Spleen (tissue), 7 donors: Measurements from ENCODE around the gene ATP10D.

Experiments
- POLR2A ChIP-seq, 3 donors: fragments of 450-650 bp; IDR thresholded peaks; one replicate each; pipeline ENCODE4 v1.5.1; 2017; ENCODE audit warnings: antibody characterized with exemption in 3 of 3, mild to moderate bottlenecking in 1 of 3
- POLR2AphosphoS5 ChIP-seq, 3 donors: sonication (generic); formaldehyde crosslinking; IDR thresholded peaks; one replicate each; pipeline ENCODE4 v1.5.1; 2017; ENCODE audit warnings: antibody characterized with exemption in 3 of 3
- TF ChIP-seq, protein P1 (sequence below), 11 experiments: fragments of 200-600 bp in 7 of 11; fragments of 450-650 bp in 4 of 11; sonication (generic) in 4 of 11; IDR thresholded peaks in 8 of 11; conservative IDR thresholded peaks in 3 of 11; 1 replicate in 7 of 11; 2 replicates in 4 of 11; pipeline versions ENCODE4 v1.4.0 to v1.8.0; 2016 to 2021; ENCODE audit warnings: antibody characterized with exemption in 11 of 11, inconsistent platforms in 4 of 11, mild to moderate bottlenecking in 1 of 11
- donor health status: DM: no; HTN: no; CAD: no; lungs with moderate emphysema.
- donor health status: DM: no; HTN: no; CAD: no.
- donor health status: DM: no; HTN: no; CAD: no.

- TF ChIP-seq POLR2A (IDR thresholded peaks at IDR 0.05) (no peak), POLR2AphosphoS5 (IDR thresholded peaks at IDR 0.05) (no peak)
- TF ChIP-seq, protein P1, sequence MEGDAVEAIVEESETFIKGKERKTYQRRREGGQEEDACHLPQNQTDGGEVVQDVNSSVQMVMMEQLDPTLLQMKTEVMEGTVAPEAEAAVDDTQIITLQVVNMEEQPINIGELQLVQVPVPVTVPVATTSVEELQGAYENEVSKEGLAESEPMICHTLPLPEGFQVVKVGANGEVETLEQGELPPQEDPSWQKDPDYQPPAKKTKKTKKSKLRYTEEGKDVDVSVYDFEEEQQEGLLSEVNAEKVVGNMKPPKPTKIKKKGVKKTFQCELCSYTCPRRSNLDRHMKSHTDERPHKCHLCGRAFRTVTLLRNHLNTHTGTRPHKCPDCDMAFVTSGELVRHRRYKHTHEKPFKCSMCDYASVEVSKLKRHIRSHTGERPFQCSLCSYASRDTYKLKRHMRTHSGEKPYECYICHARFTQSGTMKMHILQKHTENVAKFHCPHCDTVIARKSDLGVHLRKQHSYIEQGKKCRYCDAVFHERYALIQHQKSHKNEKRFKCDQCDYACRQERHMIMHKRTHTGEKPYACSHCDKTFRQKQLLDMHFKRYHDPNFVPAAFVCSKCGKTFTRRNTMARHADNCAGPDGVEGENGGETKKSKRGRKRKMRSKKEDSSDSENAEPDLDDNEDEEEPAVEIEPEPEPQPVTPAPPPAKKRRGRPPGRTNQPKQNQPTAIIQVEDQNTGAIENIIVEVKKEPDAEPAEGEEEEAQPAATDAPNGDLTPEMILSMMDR (IDR thresholded peaks at IDR 0.05 in 8 of 11, conservative IDR thresholded peaks at IDR 0.05 in 3 of 11): no peak
Measured at GRCh38 chr4:47474799-47475198, 10.3 kb upstream of the ATP10D start.
